Kidney (tissue), 14 donors: ENCODE data around the gene ENTR1. TPM values are rescaled to one million over a fixed set of nuclear protein-coding genes. Genes with fewer than 3 reads are reported as not detected.

Experiments
- DNase-seq, 5 donors: peaks; one replicate each; pipeline ENCODE4 v3.0.0-alpha.2; 2013 to 2020
- FAIRE-seq: peaks from 2 replicates; lab custom pipeline; 2012; peaks lifted over from hg19 to GRCh38; lab: Jason Lieb, UNC
- H3K27ac ChIP-seq, 2 donors: one replicate each; pipeline ENCODE4 v1.7.0; 2013; ENCODE audit warnings: low read depth in 2 of 2, low read length in 2 of 2, inconsistent platforms in 1 of 2
- H3K27me3 ChIP-seq: one replicate; pipeline ENCODE4 v1.7.1; 2013; ENCODE audit warnings: low read length, inconsistent platforms; ENCODE audit not compliant: control insufficient read depth, insufficient read depth
- H3K36me3 ChIP-seq, 3 donors: one replicate each; pipeline versions ENCODE4 v1.7.0 to v1.7.1; 2013; ENCODE audit warnings: low read length in 3 of 3, control low read depth in 1 of 3, inconsistent platforms in 1 of 3; ENCODE audit not compliant: insufficient read depth in 3 of 3, control insufficient read depth in 2 of 3
- H3K4me1 ChIP-seq, 3 donors: one replicate each; pipeline versions ENCODE4 v1.7.0 to v1.7.1; 2013; ENCODE audit warnings: low read length in 3 of 3, inconsistent platforms in 1 of 3, low read depth in 1 of 3; ENCODE audit not compliant: control insufficient read depth in 2 of 3, insufficient read depth in 2 of 3
- H3K4me3 ChIP-seq, 3 donors: one replicate each; pipeline versions ENCODE4 v1.7.0 to v1.8.1; 2013; ENCODE audit warnings: low read length in 3 of 3, control low read depth in 1 of 3, inconsistent platforms in 1 of 3
- H3K9ac ChIP-seq, 3 donors: one replicate each; pipeline versions ENCODE4 v1.7.0 to v1.7.1; 2013; ENCODE audit warnings: low read length in 3 of 3, control low read depth in 1 of 3, inconsistent platforms in 1 of 3
- H3K9me3 ChIP-seq, 3 donors: one replicate each; pipeline versions ENCODE4 v1.7.0 to v1.7.1; 2013; ENCODE audit warnings: low read length in 3 of 3, control low read depth in 1 of 3, inconsistent platforms in 1 of 3; ENCODE audit not compliant: control insufficient read depth in 2 of 3, insufficient read depth in 1 of 3
- intact Hi-C: fragments of 100-400 bp; cut with DNase I; formaldehyde crosslinking; loops from one replicate; pipeline ENCODE4 v1.11.1; 2022
- polyA plus RNA-seq: library from polyadenylated mRNA; stranded (reverse); fragments of 350-450 nt; fragmentation: Illumina TruSeq; extraction: RNeasy Lipid Tissue Mini Kit (QIAGEN cat#74804); gene quantifications from one replicate; pipeline ENCODE4 v1.2.3, GENCODE V29; 2014; ENCODE audit warnings: low read depth, low replicate concordance; ENCODE audit not compliant: insufficient read depth
- total RNA-seq: library from RNA; stranded (reverse); fragmentation: NEBNext Ultra II Directional; extraction: Animal tissue kit (Norgen Biotek cat#: 25700); gene quantifications from one replicate; pipeline ENCODE4 v1.2.1, GENCODE V29; 2021
- TF ChIP-seq, protein P1 (sequence below): IDR thresholded peaks from 3 replicates; pipeline ENCODE4 v1.5.1; 2012; ENCODE audit warnings: mild to moderate bottlenecking, moderate library complexity, borderline replicate concordance; ENCODE audit not compliant: insufficient read depth; ENCODE audit errors: extremely low read depth
- donor health status: control.
- donor health status: control.
- donor health status: control.
- donor health status: control.
- donor health status: control.
- donor health status: DM: yes; HTN: yes; CAD: no.
- donor health status: Normal renal cell carcinoma (clear cell type).

ENTR1 gene
- total and polyA plus RNA-seq, 2 donors from 2014 or later, result 25.9 to 36.2 TPM

DNA sequence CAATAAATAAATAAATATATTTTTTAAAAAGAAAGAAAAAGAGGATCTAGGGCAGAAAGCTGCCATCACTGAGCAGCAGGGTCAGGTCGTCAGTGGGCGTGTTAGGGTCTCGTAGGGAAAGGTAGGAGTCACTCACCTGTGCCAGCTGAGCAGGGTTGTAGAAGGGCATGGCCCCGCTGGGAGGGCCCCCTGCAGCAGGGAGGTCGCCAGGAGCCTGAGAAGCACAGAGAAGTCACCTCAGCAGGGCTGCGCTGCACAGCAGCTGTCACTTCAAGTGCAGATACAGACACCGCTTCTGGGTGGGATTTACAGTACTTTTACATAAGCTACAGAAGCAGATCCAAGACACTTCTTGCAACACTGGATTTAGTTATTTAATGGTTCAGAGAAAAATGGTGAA, 33.3 kb upstream of the ENTR1 start:
- Histone ChIP-seq H3K27ac (no peak overlapping the region), H3K27me3 (no peaks in the 10 kb centered on the region), H3K4me3 (no peak overlapping the region), H3K9ac (no peak overlapping the region), H3K36me3 (peaks cover 2 to 37% (median 33%) of the 10 kb centered on the region in 3 donors), H3K4me1 (peaks cover 0 to 4% (median 4%) of the 10 kb centered on the region in 3 donors), H3K9me3 (no peaks in the 10 kb centered on the region)
- DNase-seq, result no peak
- TF ChIP-seq, protein P1, sequence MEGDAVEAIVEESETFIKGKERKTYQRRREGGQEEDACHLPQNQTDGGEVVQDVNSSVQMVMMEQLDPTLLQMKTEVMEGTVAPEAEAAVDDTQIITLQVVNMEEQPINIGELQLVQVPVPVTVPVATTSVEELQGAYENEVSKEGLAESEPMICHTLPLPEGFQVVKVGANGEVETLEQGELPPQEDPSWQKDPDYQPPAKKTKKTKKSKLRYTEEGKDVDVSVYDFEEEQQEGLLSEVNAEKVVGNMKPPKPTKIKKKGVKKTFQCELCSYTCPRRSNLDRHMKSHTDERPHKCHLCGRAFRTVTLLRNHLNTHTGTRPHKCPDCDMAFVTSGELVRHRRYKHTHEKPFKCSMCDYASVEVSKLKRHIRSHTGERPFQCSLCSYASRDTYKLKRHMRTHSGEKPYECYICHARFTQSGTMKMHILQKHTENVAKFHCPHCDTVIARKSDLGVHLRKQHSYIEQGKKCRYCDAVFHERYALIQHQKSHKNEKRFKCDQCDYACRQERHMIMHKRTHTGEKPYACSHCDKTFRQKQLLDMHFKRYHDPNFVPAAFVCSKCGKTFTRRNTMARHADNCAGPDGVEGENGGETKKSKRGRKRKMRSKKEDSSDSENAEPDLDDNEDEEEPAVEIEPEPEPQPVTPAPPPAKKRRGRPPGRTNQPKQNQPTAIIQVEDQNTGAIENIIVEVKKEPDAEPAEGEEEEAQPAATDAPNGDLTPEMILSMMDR, result no peak
- FAIRE-seq, result no peak
- intact Hi-C loops, result no loop called here

DNA sequence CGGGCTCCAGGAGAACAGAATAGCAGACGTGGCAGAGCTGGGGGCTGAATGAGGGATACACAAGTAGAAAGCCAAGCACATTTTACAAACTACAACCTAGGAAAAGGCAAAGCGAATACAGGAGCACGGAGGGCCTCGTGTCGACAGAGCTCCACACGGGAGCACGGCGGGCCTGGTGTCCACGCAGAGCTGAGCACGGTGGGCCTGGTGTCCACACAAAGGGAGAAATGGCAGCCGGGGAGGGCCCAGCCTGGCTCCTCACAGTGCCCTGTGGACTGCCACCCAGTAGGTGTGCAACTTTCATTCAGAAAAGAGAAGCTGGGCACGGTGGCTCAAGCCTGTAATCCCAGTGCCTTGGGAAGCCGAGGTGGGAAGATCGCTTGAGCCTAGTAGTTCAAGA, 32.7 kb upstream of the ENTR1 start:
- Histone ChIP-seq H3K27ac (no peak overlapping the region), H3K27me3 (no peaks in the 10 kb centered on the region), H3K4me3 (no peak overlapping the region), H3K9me3 (no peaks in the 10 kb centered on the region), H3K36me3 (peaks cover 2 to 34% (median 30%) of the 10 kb centered on the region in 3 donors), H3K9ac (no peak overlapping the region), H3K4me1 (peaks cover 0 to 4% (median 4%) of the 10 kb centered on the region in 3 donors)
- FAIRE-seq (no peak), DNase-seq (peak in 1 of 5 donors; percentile 62)
- intact Hi-C loops, result no loop called here
- TF ChIP-seq, protein P1, result no peak

DNA sequence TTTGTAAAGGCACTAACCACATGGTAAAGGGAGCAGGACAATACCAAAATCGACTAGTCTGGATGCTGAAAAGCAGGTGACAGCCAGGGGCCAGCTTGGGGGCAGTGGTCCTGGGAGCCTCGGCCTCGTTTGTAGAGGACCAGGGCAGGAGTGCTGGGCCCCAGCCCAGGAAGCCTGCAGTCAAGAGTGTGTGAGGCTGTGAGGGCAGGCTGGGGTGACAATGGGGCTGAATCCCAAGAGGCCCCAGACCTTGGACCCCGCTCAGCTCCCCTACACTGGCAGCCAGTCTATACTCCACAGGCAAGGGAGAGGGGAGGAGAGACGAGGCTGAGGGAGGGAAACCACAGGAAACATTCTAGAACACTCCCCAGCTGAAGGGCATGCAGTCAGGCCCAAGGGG, 31.9 kb upstream of the ENTR1 start:
- Histone ChIP-seq H3K4me1 (peaks cover 0 to 9% (median 4%) of the 10 kb centered on the region in 3 donors), H3K36me3 (peaks cover 2 to 30% (median 27%) of the 10 kb centered on the region in 3 donors), H3K9me3 (no peaks in the 10 kb centered on the region), H3K27ac (no peak overlapping the region), H3K27me3 (no peaks in the 10 kb centered on the region), H3K4me3 (no peak overlapping the region), H3K9ac (no peak overlapping the region)
- TF ChIP-seq, protein P1, result no peak
- FAIRE-seq, result no peak
- no peak for DNase-seq
- intact Hi-C loops, result no loop called here
